CD4-positive, alpha-beta T cell (primary cell): ENCODE results near the gene HK1. TPM values are rescaled to one million over a fixed set of nuclear protein-coding genes. Genes with fewer than 3 reads are reported as not detected.
A peak's percentile ranks its signal among the peaks of the same experiment; 100 is the strongest.
"Not testable (repeated sequence)": the region's sequence is repeated elsewhere in the genome, so short reads cannot be mapped to it uniquely, and the experiment has no call there.

Experiments used
- ATAC-seq: fragments of 200-7000 bp; cut with Tn5 transposase; one replicate; pipeline ENCODE4 v1.10.0; 2022; ENCODE audit warnings: mild to moderate bottlenecking; ENCODE audit not compliant: poor library complexity
- CTCF ChIA-PET: fragments of 350-600 bp; sonication (Branson Sonifier 250); formaldehyde crosslinking; loops from one replicate; lab custom pipeline; 2021; ENCODE audit warnings: antibody characterized with exemption, inconsistent platforms; lab: Charles Lee
- POLR2A ChIA-PET: fragments of 350-600 bp; sonication (Branson Sonifier 250); formaldehyde crosslinking; loops from one replicate; lab custom pipeline; 2021; ENCODE audit warnings: antibody characterized with exemption, inconsistent platforms; lab: Charles Lee
- DNase-seq, 14 experiments: peaks; one replicate each; pipeline ENCODE4 v3.0.0-alpha.2; 2013 to 2020; ENCODE audit warnings: mixed read lengths in 2 of 14
- H3K27ac ChIP-seq, 2 donors: one replicate each; pipeline versions ENCODE4 v1.5.1 to v1.7.0; 2013; ENCODE audit warnings: low read length in 2 of 2, low read depth in 1 of 2, mild to moderate bottlenecking in 1 of 2
- H3K27me3 ChIP-seq, 2 experiments: 1 replicate in 1 of 2; 2 replicates in 1 of 2; pipeline versions ENCODE4 v1.6.1 to v1.7.0; 2013; ENCODE audit warnings: low read length in 2 of 2, control low read depth in 1 of 2, mild to moderate bottlenecking in 1 of 2, moderate library complexity in 1 of 2; ENCODE audit not compliant: insufficient read depth in 2 of 2, control insufficient read depth in 1 of 2
- H3K36me3 ChIP-seq: one replicate; pipeline ENCODE4 v1.6.1; 2013; ENCODE audit warnings: low read length, control low read depth; ENCODE audit not compliant: insufficient read depth
- H3K4me1 ChIP-seq: one replicate; pipeline ENCODE4 v1.6.1; 2013; ENCODE audit warnings: low read length, control low read depth; ENCODE audit not compliant: insufficient read depth
- H3K4me3 ChIP-seq: one replicate; pipeline ENCODE4 v1.5.1; 2013; ENCODE audit warnings: mild to moderate bottlenecking, low read length, moderate library complexity
- H3K9me3 ChIP-seq, 2 experiments: 1 replicate in 1 of 2; 2 replicates in 1 of 2; pipeline versions ENCODE4 v1.6.1 to v1.7.0; 2013; ENCODE audit warnings: low read length in 2 of 2, mild to moderate bottlenecking in 2 of 2, control low read depth in 1 of 2, moderate library complexity in 1 of 2; ENCODE audit not compliant: control insufficient read depth in 1 of 2, insufficient read depth in 1 of 2
- H3K27ac Mint-ChIP-seq: one replicate; pipeline ENCODE4 v1.8.0; 2020; ENCODE audit warnings: mixed read lengths
- H3K27me3 Mint-ChIP-seq: one replicate; pipeline ENCODE4 v1.8.0; 2021; ENCODE audit warnings: mixed read lengths
- H3K36me3 Mint-ChIP-seq: one replicate; pipeline ENCODE4 v1.8.0; 2021; ENCODE audit warnings: low read depth, mixed read lengths
- H3K4me1 Mint-ChIP-seq: one replicate; pipeline ENCODE4 v1.8.0; 2021; ENCODE audit warnings: low read depth, mixed read lengths
- H3K4me3 Mint-ChIP-seq: one replicate; pipeline ENCODE4 v1.8.0; 2020; ENCODE audit warnings: mild to moderate bottlenecking, mixed read lengths
- H3K9me3 Mint-ChIP-seq: one replicate; pipeline ENCODE4 v1.8.0; 2020; ENCODE audit warnings: mixed read lengths
- CTCF ChIP-seq: fragments of 200-600 bp; IDR thresholded peaks from one replicate; pipeline ENCODE4 v1.8.0; 2022; ENCODE audit warnings: antibody characterized with exemption, mild to moderate bottlenecking
- intact Hi-C, 2 experiments: fragments of 100-400 bp; cut with DNase I in 1 of 2; cut with micrococcal nuclease in 1 of 2; formaldehyde crosslinking; loops; one replicate each; pipeline versions ENCODE4 v1.15.1 to v1.9.0; 2023 to 2025; cut with DNase I, micrococcal nuclease
- total RNA-seq, 174 experiments: library from RNA in 2 of 174; stranded (reverse) in 2 of 174; gene quantifications; one replicate each; pipeline ENCODE4 v1.2.3 and lab custom pipeline; 2021 to 2026

HK1 gene
- total RNA-seq, 2 experiments from 2014 or later: 45.6 to 48.1 TPM

- CTCF ChIA-PET: no interaction called here
- H3K4me3 Mint-ChIP-seq: no peak overlapping the region
- H3K27me3 Mint-ChIP-seq: no peaks in the 10 kb centered on the region
- DNase-seq (no peak), ATAC-seq (no peak)
- no peak overlapping the region for H3K27ac ChIP-seq
- H3K4me1 ChIP-seq: peaks cover 60% of the 10 kb centered on the region
- H3K9me3 Mint-ChIP-seq: no peaks in the 10 kb centered on the region
- peaks cover 82% of the 10 kb centered on the region for H3K4me1 Mint-ChIP-seq
- H3K4me3 ChIP-seq: no peak overlapping the region
- intact Hi-C loops: loop anchor here in 1 of 2 experiments (2.0 kb wide), 1 partner anchor 16 kb away; no protein-coding TSS in a partner anchor
- H3K9me3 ChIP-seq: no peaks in the 10 kb centered on the region
- no peaks in the 10 kb centered on the region for H3K27me3 ChIP-seq
- no peak overlapping the region for H3K27ac Mint-ChIP-seq
- POLR2A ChIA-PET: interaction anchor here (1.1 to 1.3 kb wide), 3 partner anchors 9 to 16 kb away, joined by 3 to 4 read pairs (median 4); no protein-coding TSS in a partner anchor
- peaks cover 22% of the 10 kb centered on the region for H3K36me3 Mint-ChIP-seq
- no peak for TF ChIP-seq CTCF
- H3K36me3 ChIP-seq: peaks cover 33% of the 10 kb centered on the region
These were observed 54.9 kb downstream of the HK1 start for GRCh38 chr10:69333205-69333604.

GRCh38 chr10:69333865-69334301, 55.6 kb downstream of the HK1 start:
- POLR2A ChIA-PET: interaction anchor here (1.1 to 1.3 kb wide), 4 partner anchors 10 to 16 kb away, joined by 3 to 4 read pairs (median 4); no protein-coding TSS in a partner anchor
- H3K4me3 Mint-ChIP-seq, H3K27me3 ChIP-seq, DNase-seq, H3K9me3 ChIP-seq, ATAC-seq, H3K27me3 Mint-ChIP-seq, H3K4me3 ChIP-seq, CTCF ChIA-PET, H3K9me3 Mint-ChIP-seq: not testable (repeated sequence)
- peaks cover 81% of the 10 kb centered on the region for H3K4me1 Mint-ChIP-seq
- peak overlapping the region; percentile 85 for H3K27ac Mint-ChIP-seq
- Histone ChIP-seq H3K36me3 (peaks cover 33% of the 10 kb centered on the region), H3K27ac (peak overlapping the region in 1 of 2 donors; percentile 4), H3K4me1 (peaks cover 63% of the 10 kb centered on the region)
- peaks cover 22% of the 10 kb centered on the region for H3K36me3 Mint-ChIP-seq
- intact Hi-C loops: loop anchor here in 1 of 2 experiments (2.0 kb wide), 1 partner anchor 15 kb away; no protein-coding TSS in a partner anchor

GRCh38 chr10:69334302-69335062, 56.2 kb downstream of the HK1 start:
- CTCF ChIA-PET: interaction anchor here (1.0 kb wide), 2 partner anchors 14 to 29 kb away, joined by 3 to 4 read pairs; no protein-coding TSS in a partner anchor
- Histone ChIP-seq H3K4me1 (peaks cover 69% of the 10 kb centered on the region), H3K4me3 (peak overlapping the region; percentile 5), H3K27ac (peak overlapping the region in 1 of 2 donors; percentile 38), H3K36me3 (peaks cover 31% of the 10 kb centered on the region), H3K27me3 (no peaks in the 10 kb centered on the region), H3K9me3 (no peaks in the 10 kb centered on the region)
- Mint-ChIP-seq H3K27ac (peak overlapping the region; percentile 85), H3K4me1 (peaks cover 82% of the 10 kb centered on the region), H3K9me3 (no peaks in the 10 kb centered on the region), H3K4me3 (peak overlapping the region; percentile 74), H3K36me3 (peaks cover 22% of the 10 kb centered on the region), H3K27me3 (no peaks in the 10 kb centered on the region)
- no peak for TF ChIP-seq CTCF
- POLR2A ChIA-PET: interaction anchor here (0.8 to 2.2 kb wide), 3 partner anchors 11 to 16 kb away, joined by 3 to 10 read pairs (median 3); no protein-coding TSS in a partner anchor
- DNase-seq (no peak), ATAC-seq (no peak)
- intact Hi-C loops: no loop called here
